Activated T-helper 17 cell treated with anti-CD3 and anti-CD28 coated beads, Interleukin-2, amount 50 U/mL, for 72 hours (primary cell): Measurements from ENCODE around the gene UNC13C. TPM values are rescaled to one million over a fixed set of nuclear protein-coding genes. Genes with fewer than 3 reads are reported as not detected.
A peak's percentile ranks its signal among the peaks of the same experiment; 100 is the strongest.

ENCODE experiments used
- ATAC-seq: fragments of 150-1000 bp; cut with Tn5 transposase; replicated peaks from 2 replicates; pipeline ENCODE4 v1.10.0; 2021; ENCODE audit warnings: mild to moderate bottlenecking, moderate library complexity
- H3K27ac Mint-ChIP-seq: one replicate; pipeline ENCODE4 v1.8.0; 2022; ENCODE audit warnings: mixed read lengths
- H3K27me3 Mint-ChIP-seq: one replicate; pipeline ENCODE4 v1.8.0; 2022; ENCODE audit warnings: mixed read lengths
- H3K36me3 Mint-ChIP-seq: one replicate; pipeline ENCODE4 v1.8.0; 2022; ENCODE audit warnings: low read depth, mild to moderate bottlenecking, mixed read lengths
- H3K4me1 Mint-ChIP-seq: one replicate; pipeline ENCODE4 v1.8.0; 2022; ENCODE audit warnings: mixed read lengths
- H3K4me3 Mint-ChIP-seq: one replicate; pipeline ENCODE4 v1.8.0; 2022; ENCODE audit warnings: mild to moderate bottlenecking, mixed read lengths
- H3K9me3 Mint-ChIP-seq: one replicate; pipeline ENCODE4 v1.8.0; 2022; ENCODE audit warnings: mixed read lengths
- total RNA-seq, 2 donors: library from RNA; stranded (reverse); gene quantifications; one replicate each; pipeline ENCODE4 v1.2.3, GENCODE V29; 2022

UNC13C gene
- total RNA-seq, 2 donors from 2014 or later: not detected

- Mint-ChIP-seq H3K4me3 (no peak overlapping the region), H3K9me3 (no peaks in the 10 kb centered on the region), H3K27me3 (peaks cover 3% of the 10 kb centered on the region), H3K36me3 (no peaks in the 10 kb centered on the region), H3K27ac (no peak overlapping the region), H3K4me1 (no peaks in the 10 kb centered on the region)
- ATAC-seq: no peak
Observed at GRCh38 chr15:54250326-54250725, 272.1 kb downstream of the UNC13C start.

GRCh38 chr15:54256190-54256589, 277.9 kb downstream of the UNC13C start:
- H3K36me3 Mint-ChIP-seq: no peaks in the 10 kb centered on the region
- no peaks in the 10 kb centered on the region for H3K4me1 Mint-ChIP-seq
- no peak overlapping the region for H3K27ac Mint-ChIP-seq
- no peak overlapping the region for H3K4me3 Mint-ChIP-seq
- no peak for ATAC-seq
- H3K27me3 Mint-ChIP-seq: no peaks in the 10 kb centered on the region
- no peaks in the 10 kb centered on the region for H3K9me3 Mint-ChIP-seq

GRCh38 chr15:54273928-54274327, 295.7 kb downstream of the UNC13C start:
- Mint-ChIP-seq H3K4me1 (no peaks in the 10 kb centered on the region), H3K4me3 (no peak overlapping the region), H3K27ac (no peak overlapping the region), H3K9me3 (no peaks in the 10 kb centered on the region), H3K27me3 (no peaks in the 10 kb centered on the region), H3K36me3 (no peaks in the 10 kb centered on the region)
- no peak for ATAC-seq

GRCh38 chr15:54277834-54278233, 299.6 kb downstream of the UNC13C start:
- Mint-ChIP-seq H3K9me3 (no peaks in the 10 kb centered on the region), H3K4me3 (no peak overlapping the region), H3K27ac (no peak overlapping the region), H3K36me3 (no peaks in the 10 kb centered on the region), H3K27me3 (no peaks in the 10 kb centered on the region), H3K4me1 (no peaks in the 10 kb centered on the region)
- no peak for ATAC-seq

- H3K27ac Mint-ChIP-seq: no peak overlapping the region
- H3K9me3 Mint-ChIP-seq: no peaks in the 10 kb centered on the region
- H3K27me3 Mint-ChIP-seq: peaks cover 4% of the 10 kb centered on the region
- H3K4me3 Mint-ChIP-seq: no peak overlapping the region
- no peaks in the 10 kb centered on the region for H3K4me1 Mint-ChIP-seq
- ATAC-seq: no peak
- no peaks in the 10 kb centered on the region for H3K36me3 Mint-ChIP-seq
Observed at GRCh38 chr15:54280726-54281125, 302.5 kb downstream of the UNC13C start.

GRCh38 chr15:54282228-54282836, 304.1 kb downstream of the UNC13C start:
- H3K4me3 Mint-ChIP-seq: no peak overlapping the region
- H3K9me3 Mint-ChIP-seq: no peaks in the 10 kb centered on the region
- no peak for ATAC-seq
- H3K36me3 Mint-ChIP-seq: no peaks in the 10 kb centered on the region
- peaks cover 4% of the 10 kb centered on the region for H3K27me3 Mint-ChIP-seq
- no peaks in the 10 kb centered on the region for H3K4me1 Mint-ChIP-seq
- no peak overlapping the region for H3K27ac Mint-ChIP-seq

GRCh38 chr15:54288049-54288448, 309.8 kb downstream of the UNC13C start:
- peak; percentile 42 for ATAC-seq
- H3K4me1 Mint-ChIP-seq: no peaks in the 10 kb centered on the region
- H3K36me3 Mint-ChIP-seq: no peaks in the 10 kb centered on the region
- peaks cover 4% of the 10 kb centered on the region for H3K27me3 Mint-ChIP-seq
- H3K27ac Mint-ChIP-seq: no peak overlapping the region
- no peaks in the 10 kb centered on the region for H3K9me3 Mint-ChIP-seq
- no peak overlapping the region for H3K4me3 Mint-ChIP-seq

GRCh38 chr15:54289590-54290136, 311.4 kb downstream of the UNC13C start:
- peak; percentile 86 for ATAC-seq
- no peaks in the 10 kb centered on the region for H3K9me3 Mint-ChIP-seq
- no peak overlapping the region for H3K27ac Mint-ChIP-seq
- no peak overlapping the region for H3K4me3 Mint-ChIP-seq
- no peaks in the 10 kb centered on the region for H3K36me3 Mint-ChIP-seq
- no peaks in the 10 kb centered on the region for H3K27me3 Mint-ChIP-seq
- H3K4me1 Mint-ChIP-seq: no peaks in the 10 kb centered on the region

GRCh38 chr15:54298396-54298795, 320.2 kb downstream of the UNC13C start:
- H3K27ac Mint-ChIP-seq: no peak overlapping the region
- no peaks in the 10 kb centered on the region for H3K27me3 Mint-ChIP-seq
- no peaks in the 10 kb centered on the region for H3K36me3 Mint-ChIP-seq
- no peaks in the 10 kb centered on the region for H3K9me3 Mint-ChIP-seq
- no peak for ATAC-seq
- no peaks in the 10 kb centered on the region for H3K4me1 Mint-ChIP-seq
- no peak overlapping the region for H3K4me3 Mint-ChIP-seq

GRCh38 chr15:54304321-54304720, 326.1 kb downstream of the UNC13C start:
- Mint-ChIP-seq H3K9me3 (no peaks in the 10 kb centered on the region), H3K27ac (no peak overlapping the region), H3K4me1 (no peaks in the 10 kb centered on the region), H3K4me3 (no peak overlapping the region), H3K36me3 (no peaks in the 10 kb centered on the region), H3K27me3 (no peaks in the 10 kb centered on the region)
- ATAC-seq: no peak

GRCh38 chr15:54305138-54305537, 326.9 kb downstream of the UNC13C start:
- Mint-ChIP-seq H3K4me3 (no peak overlapping the region), H3K4me1 (no peaks in the 10 kb centered on the region), H3K27ac (no peak overlapping the region), H3K36me3 (no peaks in the 10 kb centered on the region), H3K9me3 (no peaks in the 10 kb centered on the region), H3K27me3 (no peaks in the 10 kb centered on the region)
- ATAC-seq: no peak

- Mint-ChIP-seq H3K4me3 (no peak overlapping the region), H3K36me3 (no peaks in the 10 kb centered on the region), H3K4me1 (no peaks in the 10 kb centered on the region), H3K9me3 (no peaks in the 10 kb centered on the region), H3K27me3 (no peaks in the 10 kb centered on the region), H3K27ac (no peak overlapping the region)
- ATAC-seq: peak; percentile 44
Observed at GRCh38 chr15:54307252-54307902, 329.1 kb downstream of the UNC13C start.

- H3K4me1 Mint-ChIP-seq: no peaks in the 10 kb centered on the region
- no peak overlapping the region for H3K4me3 Mint-ChIP-seq
- H3K9me3 Mint-ChIP-seq: no peaks in the 10 kb centered on the region
- no peaks in the 10 kb centered on the region for H3K27me3 Mint-ChIP-seq
- H3K27ac Mint-ChIP-seq: no peak overlapping the region
- H3K36me3 Mint-ChIP-seq: no peaks in the 10 kb centered on the region
- no peak for ATAC-seq
Observed at GRCh38 chr15:54307926-54308325, 329.7 kb downstream of the UNC13C start.

- ATAC-seq: no peak
Observed at GRCh38 chr15:54312528-54312927, 334.3 kb downstream of the UNC13C start.

GRCh38 chr15:54321426-54321825, 343.2 kb downstream of the UNC13C start:
- Mint-ChIP-seq H3K4me3 (no peak overlapping the region), H3K36me3 (no peaks in the 10 kb centered on the region), H3K9me3 (peaks cover 6% of the 10 kb centered on the region), H3K4me1 (no peaks in the 10 kb centered on the region), H3K27ac (no peak overlapping the region), H3K27me3 (peaks cover 3% of the 10 kb centered on the region)
- no peak for ATAC-seq

More at GRCh38 chr15:54312528-54312927, 334.3 kb downstream of the UNC13C start:
- H3K4me3 Mint-ChIP-seq: no peak overlapping the region
- no peak overlapping the region for H3K27ac Mint-ChIP-seq
- H3K36me3 Mint-ChIP-seq: no peaks in the 10 kb centered on the region
- no peaks in the 10 kb centered on the region for H3K9me3 Mint-ChIP-seq
- H3K27me3 Mint-ChIP-seq: peaks cover 4% of the 10 kb centered on the region
- H3K4me1 Mint-ChIP-seq: no peaks in the 10 kb centered on the region
